T47D (cell line): ENCODE data around the gene DPF1.
"Not testable (repeated sequence)": the region's sequence is repeated elsewhere in the genome, so short reads cannot be mapped to it uniquely, and the experiment has no call there.

Experiments used
- DNase-seq, 2 experiments: peaks; one replicate each; pipeline versions ENCODE4 v3.0.0 to v3.0.0-alpha.2; 2011 to 2012; ENCODE audit warnings: low read depth in 1 of 2, low spot score in 1 of 2
- JUND ChIP-seq: IDR thresholded peaks from 2 replicates; pipeline ENCODE4 v1.6.1; 2012; ENCODE audit warnings: low read depth
- in situ Hi-C: cut with HindIII; loops from 2 replicates; pipeline ENCODE4 v1.10.0; 2016; ENCODE audit warnings: low sequenced_read_pairs, low pct_unique_long_range_greater_than_20kb

The DPF1 gene

DNA sequence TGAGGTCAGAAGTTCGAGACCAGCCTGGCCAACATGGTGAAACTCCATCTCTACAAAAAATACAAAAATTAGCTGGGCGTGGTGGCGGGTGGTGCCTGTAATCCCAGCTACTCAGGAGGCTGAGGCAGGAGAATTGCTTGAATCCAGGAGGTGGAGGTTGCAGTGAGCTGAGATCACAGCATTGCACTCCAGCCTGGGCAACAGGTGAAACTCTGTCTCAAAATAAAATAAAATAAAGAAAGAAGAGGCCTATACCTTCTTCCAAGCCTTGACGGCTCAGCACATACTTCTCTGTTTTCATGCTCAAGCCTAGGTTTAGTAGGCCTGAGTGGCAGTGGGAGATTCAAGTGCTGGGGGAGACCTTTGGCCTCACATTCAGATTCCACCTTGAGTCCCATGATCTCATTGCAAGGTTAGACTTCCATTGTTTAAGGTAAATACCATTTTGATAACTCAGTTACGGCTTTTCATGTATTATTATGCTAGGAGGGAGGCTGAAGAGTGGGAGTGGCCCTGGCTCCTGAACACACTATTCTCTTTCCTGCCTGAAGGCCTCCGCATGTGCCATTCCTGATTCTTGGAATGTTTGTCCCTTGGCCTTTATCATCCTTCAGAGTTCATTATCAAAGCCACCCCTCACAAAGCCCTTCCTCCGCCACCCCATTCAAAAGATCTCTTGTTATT lies 38.7 kb upstream of the DPF1 start:
- in situ Hi-C loops = no loop called here
- DNase-seq = no peak
- no peak for TF ChIP-seq JUND

DNA sequence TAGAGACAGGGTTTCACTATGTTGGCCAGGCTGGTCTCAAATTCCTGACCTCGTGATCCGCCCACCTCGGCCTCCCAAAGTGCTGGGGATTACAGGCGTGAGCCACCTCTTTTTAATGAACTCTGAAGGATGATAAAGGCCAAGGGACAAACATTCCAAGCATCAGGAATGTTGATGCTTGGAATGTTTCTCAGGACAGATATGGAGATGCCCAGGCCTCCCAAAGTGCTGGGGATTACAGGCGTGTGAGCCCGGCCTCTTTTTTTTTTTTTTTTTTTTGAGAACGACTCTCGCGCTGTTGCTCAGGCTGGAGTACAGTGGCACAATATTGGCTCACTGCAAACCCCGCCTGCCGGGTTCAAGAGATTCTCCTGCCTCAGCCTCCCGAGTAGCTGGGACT lies 37.9 kb upstream of the DPF1 start:
- DNase-seq, in situ Hi-C loops: not testable (repeated sequence)

DNA sequence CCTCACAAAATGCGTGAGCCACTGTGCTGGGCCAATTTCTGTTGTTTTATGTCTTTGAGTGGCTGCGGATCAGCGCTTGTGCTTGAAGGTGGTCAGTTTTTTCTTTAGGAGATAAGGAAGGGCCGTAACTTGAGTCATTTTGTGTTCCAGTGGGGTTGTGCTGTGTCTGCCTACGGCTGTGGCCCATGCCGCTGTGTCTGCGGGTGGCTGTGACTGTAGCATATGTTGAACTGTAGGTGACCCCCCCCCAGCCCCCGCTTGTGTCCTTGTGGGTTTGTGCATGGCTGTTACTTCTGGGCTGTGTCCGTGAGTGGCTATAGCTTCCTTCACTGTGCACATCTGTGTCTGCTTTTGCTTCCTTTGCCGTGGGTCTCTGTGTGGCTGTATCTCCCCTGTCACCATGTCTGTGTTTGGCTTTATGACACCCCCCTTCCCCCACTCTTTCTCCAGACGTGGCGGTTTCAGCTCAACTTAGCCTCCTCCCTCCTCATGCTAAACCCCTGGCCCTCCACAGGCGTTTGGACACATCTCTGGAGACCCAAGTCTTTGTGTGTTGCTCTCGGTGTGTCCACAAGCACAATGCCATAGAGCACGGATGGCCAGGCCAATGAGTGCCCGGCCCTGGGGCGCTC lies 31.5 kb upstream of the DPF1 start:
- no peak for TF ChIP-seq JUND
- in situ Hi-C loops = no loop called here
- DNase-seq = no peak

DNA sequence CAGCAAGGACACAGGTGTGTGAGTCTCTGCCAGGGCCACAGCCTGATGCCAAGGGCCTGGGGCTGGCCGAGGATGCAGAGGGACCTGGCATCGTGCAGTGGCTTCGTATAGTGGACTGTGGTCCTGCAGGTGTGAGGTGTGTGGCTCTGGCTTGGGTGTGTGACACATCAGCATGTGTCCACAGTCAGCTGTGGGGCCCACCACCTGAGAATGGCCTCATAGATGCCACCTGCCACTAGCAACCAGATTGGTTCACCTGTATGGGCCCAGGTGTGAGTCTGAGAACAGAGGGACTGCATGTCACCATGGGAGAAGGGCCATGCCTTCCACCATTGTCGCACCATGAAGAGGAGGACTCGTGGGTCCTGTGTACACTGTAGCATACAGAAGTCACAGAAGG lies 29.8 kb upstream of the DPF1 start:
- no peak for TF ChIP-seq JUND
- in situ Hi-C loops = no loop called here
- no peak for DNase-seq

DNA sequence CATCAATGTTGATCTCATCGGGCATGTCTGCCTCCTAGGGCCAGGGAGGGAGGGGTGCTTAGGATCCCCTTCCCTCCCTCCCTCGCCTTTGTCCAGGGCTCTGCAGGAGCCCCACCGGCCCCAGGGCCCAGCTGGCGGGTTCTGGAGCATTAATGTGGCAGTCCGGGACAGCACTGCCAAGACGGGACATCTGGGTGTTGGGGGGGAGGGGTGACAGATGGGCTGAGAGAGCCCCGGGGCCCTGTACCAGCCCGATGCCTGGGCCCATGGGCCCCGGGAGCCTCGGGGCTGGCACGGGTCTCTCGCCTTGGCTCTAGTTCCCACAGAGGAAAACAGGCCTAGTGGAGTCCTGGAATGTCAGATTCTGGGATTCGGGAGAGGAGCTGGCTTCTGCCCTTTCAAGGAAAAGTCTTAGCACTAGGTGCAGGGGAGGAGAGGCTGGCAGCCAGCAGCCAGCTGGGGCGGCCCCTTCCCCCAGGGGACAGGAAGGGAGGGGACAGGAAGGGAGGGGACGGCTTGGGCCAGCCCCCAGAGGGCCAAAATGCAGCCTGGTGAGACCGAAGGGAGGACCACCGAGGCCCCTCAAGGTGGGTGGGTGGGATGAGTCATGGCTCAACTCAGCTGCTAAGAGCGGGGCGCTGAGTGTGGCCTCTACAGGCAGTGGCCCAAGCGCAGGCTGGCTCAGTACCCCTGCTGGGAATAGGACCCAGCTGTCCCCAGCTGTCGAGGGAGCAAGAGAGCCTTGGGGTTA lies 29.1 kb upstream of the DPF1 start:
- DNase-seq = no peak
- TF ChIP-seq JUND = no peak
- in situ Hi-C loops = no loop called here

DNA sequence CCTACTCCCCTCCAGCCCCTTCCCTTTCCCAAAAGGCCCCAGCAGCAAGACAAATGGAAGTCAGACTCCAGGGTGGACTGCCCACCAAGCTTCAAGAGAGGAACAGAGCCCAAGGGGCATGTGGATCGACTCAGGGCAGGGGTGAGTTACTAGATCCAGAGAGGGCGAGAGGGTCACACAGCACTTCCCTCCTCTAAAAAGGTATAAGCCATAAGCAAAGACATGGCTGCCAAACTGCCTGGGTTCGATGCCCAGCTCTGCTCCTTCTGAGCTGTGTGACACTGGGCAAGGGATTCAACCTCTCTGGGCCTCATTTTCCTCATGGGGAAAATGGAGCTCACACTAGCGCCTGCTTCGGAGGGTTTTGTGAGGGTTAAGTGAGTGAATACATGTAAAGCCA lies 28.4 kb upstream of the DPF1 start:
- in situ Hi-C loops = no loop called here

DNA sequence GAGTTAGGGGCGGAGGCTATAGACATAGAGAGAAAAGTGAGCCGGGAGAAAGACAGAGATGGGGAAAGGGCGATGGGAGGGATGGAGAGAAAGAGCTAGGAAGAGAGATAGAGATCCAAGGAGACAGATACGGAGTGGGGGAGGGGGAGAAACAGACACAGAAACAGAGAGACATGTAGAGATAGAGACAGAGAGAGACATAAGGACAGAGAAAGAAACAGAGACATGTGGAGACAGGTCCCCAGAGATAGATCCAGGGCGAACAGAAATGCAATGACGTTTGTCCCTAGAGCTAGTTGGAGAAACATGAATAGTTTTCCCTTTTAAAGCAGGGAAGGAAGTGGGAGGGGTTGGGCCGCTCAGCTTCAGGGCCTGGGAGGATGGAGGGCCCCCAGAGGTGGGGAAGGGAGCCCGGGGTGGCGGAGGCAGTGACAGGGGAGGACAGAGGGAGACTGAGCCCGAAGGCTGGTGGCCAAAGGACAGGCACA lies 27.6 kb upstream of the DPF1 start:
- no peak for DNase-seq
- TF ChIP-seq JUND = no peak
- in situ Hi-C loops = no loop called here

More for the DNA sequence above, 28.4 kb upstream of the DPF1 start:
- no peak for TF ChIP-seq JUND
- DNase-seq = no peak

DNA sequence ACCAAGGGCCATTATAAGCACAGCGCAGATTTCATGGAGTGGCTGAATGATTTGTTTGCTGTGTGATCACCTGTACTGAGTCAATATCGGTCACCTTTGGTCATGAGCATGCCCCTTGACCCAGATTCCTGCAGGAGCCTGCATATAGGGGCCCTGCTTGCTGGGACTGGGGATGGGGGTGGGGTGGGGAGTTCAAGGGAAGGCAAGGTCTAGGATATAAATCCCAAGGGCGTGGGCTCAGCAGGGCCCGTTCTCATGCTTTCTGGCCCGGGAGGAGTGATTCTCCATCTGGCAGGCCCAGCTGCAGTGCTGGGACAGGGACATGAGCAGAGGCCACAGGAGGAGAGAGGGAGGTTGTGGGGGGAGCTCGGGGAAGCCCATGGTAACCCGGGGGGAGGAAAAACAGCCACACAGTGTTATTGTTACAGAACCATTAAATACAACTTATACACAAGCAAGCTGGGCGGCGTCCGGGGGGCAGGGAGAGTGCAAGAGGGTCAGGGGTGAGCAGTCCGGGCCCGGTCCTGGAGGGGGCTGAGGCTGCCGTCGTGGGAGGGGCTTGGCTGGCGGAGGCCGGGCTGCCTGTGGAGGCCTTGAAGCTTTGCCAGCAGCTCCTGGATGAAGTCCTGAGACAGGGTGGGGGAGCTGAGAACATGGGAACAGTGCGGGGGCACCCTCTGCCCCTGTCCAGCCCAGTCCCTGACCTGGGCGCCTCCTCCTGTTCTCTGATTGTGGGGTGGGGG lies 27.0 kb upstream of the DPF1 start:
- in situ Hi-C loops = no loop called here
- no peak for TF ChIP-seq JUND
- DNase-seq = no peak

DNA sequence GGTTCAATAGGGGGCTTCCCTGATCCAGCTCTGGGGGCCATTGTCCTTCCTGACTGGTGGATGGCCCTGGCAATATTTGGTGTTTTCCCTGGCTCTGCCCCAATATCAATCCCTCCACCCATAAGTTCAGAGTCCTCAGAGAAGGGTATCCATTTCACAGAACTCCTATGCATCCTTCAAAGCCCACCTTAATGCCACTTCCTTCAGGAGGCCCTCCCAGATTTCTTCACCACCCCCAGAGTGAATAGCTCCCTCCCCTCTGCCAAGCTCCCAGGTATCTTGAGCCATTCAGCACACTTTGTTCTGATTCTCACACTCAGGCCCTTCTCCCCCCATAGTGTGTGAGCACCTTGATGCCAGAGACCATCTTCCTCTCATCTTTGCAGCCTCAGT lies 26.4 kb upstream of the DPF1 start:
- no peak for DNase-seq
- in situ Hi-C loops = no loop called here
- no peak for TF ChIP-seq JUND

DNA sequence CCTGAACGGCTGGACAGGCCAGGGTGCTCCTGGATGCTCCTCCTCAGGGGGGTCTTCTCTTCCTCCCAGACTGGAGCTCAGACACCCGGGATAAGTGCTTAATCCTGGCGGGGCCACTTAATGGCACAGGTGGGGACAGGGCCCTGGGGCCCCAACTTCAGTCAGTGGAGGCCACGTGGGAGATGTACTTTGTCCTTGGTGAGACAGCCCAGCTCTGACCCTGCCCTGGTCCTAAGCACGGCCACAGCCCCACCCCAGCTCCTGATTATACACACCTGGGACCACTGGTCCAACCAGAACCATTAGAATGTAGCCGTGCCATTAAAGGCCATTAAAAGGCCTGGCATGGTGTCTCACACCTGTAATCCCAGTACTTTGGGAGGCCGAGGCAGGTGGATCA lies 24.4 kb upstream of the DPF1 start:
- no peak for DNase-seq
- in situ Hi-C loops = no loop called here
- no peak for TF ChIP-seq JUND

DNA sequence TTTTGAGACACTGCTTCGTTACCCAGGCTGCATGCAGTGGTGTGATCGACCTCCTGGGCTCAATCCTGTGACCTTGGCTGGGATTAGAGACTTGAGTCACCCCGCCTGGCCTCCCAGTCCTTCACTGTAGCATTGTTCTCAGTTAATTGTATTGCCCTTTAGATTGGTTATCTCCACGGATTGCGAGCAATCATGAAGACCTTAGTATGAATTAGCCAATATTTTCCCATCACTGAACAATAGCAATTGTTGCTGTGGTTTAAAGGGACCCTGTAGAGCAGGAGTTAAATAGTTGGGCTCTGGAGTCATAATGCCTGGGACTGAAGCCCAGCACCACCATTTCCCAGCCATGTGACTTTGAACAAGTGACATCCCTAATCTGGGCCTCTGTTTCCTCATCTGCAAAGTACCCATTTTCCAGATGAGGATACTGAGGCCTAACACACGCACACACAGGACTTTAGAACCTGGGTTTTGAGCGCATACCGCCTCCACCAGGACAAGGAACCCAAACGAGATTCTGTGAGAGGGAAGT lies 23.8 kb upstream of the DPF1 start:
- in situ Hi-C loops = no loop called here
- TF ChIP-seq JUND = no peak
- no peak for DNase-seq

DNA sequence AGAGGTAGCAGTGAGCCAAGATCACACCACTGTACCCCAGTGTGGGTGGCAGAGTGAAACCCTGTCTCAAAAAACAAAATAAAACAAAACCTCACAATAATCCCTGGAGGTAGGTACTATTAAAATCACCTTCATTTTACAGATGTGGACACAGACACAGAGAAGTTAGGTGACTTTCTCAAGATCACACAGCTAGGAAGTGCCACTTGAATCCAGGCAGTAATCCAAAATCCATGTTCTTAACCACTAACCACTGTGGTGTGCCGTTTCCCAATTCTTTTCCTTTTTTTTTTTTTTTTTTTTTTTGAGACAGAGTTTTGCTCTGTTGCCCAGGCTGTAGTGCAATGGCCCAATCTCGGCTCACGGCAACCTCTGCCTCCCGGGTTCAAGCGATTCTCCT lies 23.1 kb upstream of the DPF1 start:
- in situ Hi-C loops = no loop called here
- no peak for DNase-seq

More for the DNA sequence above, 23.1 kb upstream of the DPF1 start:
- TF ChIP-seq JUND = no peak
